Measurements from ENCODE around the gene POC1A. TPM values are rescaled to one million over a fixed set of nuclear protein-coding genes. Genes with fewer than 3 reads are reported as not detected.
A peak's percentile ranks its signal among the peaks of the same experiment; 100 is the strongest.

POC1A gene
- total RNA-seq, 1 donor from 2014 or later: 3.7 TPM

GRCh38 chr3:52087731-52088130 lies 66.5 kb downstream of the POC1A start:
- Histone ChIP-seq H3K9ac (ENCODE audit: low read length) (no peak overlapping the region), H3K4me3 (ENCODE audit: insufficient read depth, low read depth, low read length) (no peak overlapping the region), H3K9me3 (ENCODE audit: insufficient read depth, low read depth, low read length) (no peaks in the 10 kb centered on the region), H3K36me3 (ENCODE audit: insufficient read depth, low read length) (no peaks in the 10 kb centered on the region), H3K79me2 (ENCODE audit: insufficient read depth, low read length) (no peaks in the 10 kb centered on the region), H2AFZ (ENCODE audit: low read depth, low read length) (no peak overlapping the region), H3K4me1 (ENCODE audit: insufficient read depth, low read length) (peaks cover 49% of the 10 kb centered on the region), H3K27me3 (ENCODE audit: insufficient read depth, low read length) (no peaks in the 10 kb centered on the region), H3K4me2 (ENCODE audit: low read length) (no peak overlapping the region), H3K27ac (ENCODE audit: low read depth, low read length) (no peak overlapping the region), H4K20me1 (ENCODE audit: insufficient read depth, low read length) (no peaks in the 10 kb centered on the region)
- no peak for FAIRE-seq
- Mint-ChIP-seq H3K27ac (ENCODE audit: unreplicated experiment) (no peak overlapping the region), H3K4me3 (ENCODE audit: unreplicated experiment) (no peak overlapping the region), H3K9me3 (ENCODE audit: unreplicated experiment) (no peaks in the 10 kb centered on the region), H3K36me3 (ENCODE audit: low read depth, unreplicated experiment) (peaks cover 5% of the 10 kb centered on the region), H3K27me3 (ENCODE audit: low read depth, unreplicated experiment) (peaks cover 1% of the 10 kb centered on the region), H3K4me1 (ENCODE audit: low read depth, unreplicated experiment) (peaks cover 42% of the 10 kb centered on the region)
- TF ChIP-seq CTCF (IDR thresholded peaks at IDR 0.05; ENCODE audit: insufficient read depth, low read depth, low read length): no peak
- no peak for TF ChIP-seq EZH2 (IDR thresholded peaks at IDR 0.05; ENCODE audit: insufficient read depth, low read length)
- DNase-seq (ENCODE audit: low read depth): no peak

GRCh38 chr3:52086976-52087663 lies 67.1 kb downstream of the POC1A start:
- DNase-seq (ENCODE audit: low read depth): peak; percentile 23
- H3K9me3 Mint-ChIP-seq (ENCODE audit: unreplicated experiment): no peaks in the 10 kb centered on the region
- Histone ChIP-seq H2AFZ (ENCODE audit: low read depth, low read length) (peak overlapping the region; percentile 7), H3K79me2 (ENCODE audit: insufficient read depth, low read length) (no peaks in the 10 kb centered on the region), H3K36me3 (ENCODE audit: insufficient read depth, low read length) (no peaks in the 10 kb centered on the region), H3K4me1 (ENCODE audit: insufficient read depth, low read length) (peaks cover 48% of the 10 kb centered on the region), H3K27ac (ENCODE audit: low read depth, low read length) (no peak overlapping the region), H4K20me1 (ENCODE audit: insufficient read depth, low read length) (no peaks in the 10 kb centered on the region), H3K9me3 (ENCODE audit: insufficient read depth, low read depth, low read length) (no peaks in the 10 kb centered on the region), H3K4me2 (ENCODE audit: low read length) (no peak overlapping the region), H3K27me3 (ENCODE audit: insufficient read depth, low read length) (no peaks in the 10 kb centered on the region), H3K9ac (ENCODE audit: low read length) (no peak overlapping the region), H3K4me3 (ENCODE audit: insufficient read depth, low read depth, low read length) (no peak overlapping the region)
- FAIRE-seq: no peak
- no peak overlapping the region for H3K4me3 Mint-ChIP-seq (ENCODE audit: unreplicated experiment)
- TF ChIP-seq CTCF (IDR thresholded peaks at IDR 0.05; ENCODE audit: insufficient read depth, low read depth, low read length): no peak
- TF ChIP-seq EZH2 (IDR thresholded peaks at IDR 0.05; ENCODE audit: insufficient read depth, low read length): no peak
- H3K27me3 Mint-ChIP-seq (ENCODE audit: low read depth, unreplicated experiment): peaks cover 1% of the 10 kb centered on the region
- peaks cover 42% of the 10 kb centered on the region for H3K4me1 Mint-ChIP-seq (ENCODE audit: low read depth, unreplicated experiment)
- peaks cover 7% of the 10 kb centered on the region for H3K36me3 Mint-ChIP-seq (ENCODE audit: low read depth, unreplicated experiment)
- H3K27ac Mint-ChIP-seq (ENCODE audit: unreplicated experiment): peak overlapping the region; percentile 62

- Histone ChIP-seq H3K27ac (ENCODE audit: low read depth, low read length) (no peak overlapping the region), H3K27me3 (ENCODE audit: insufficient read depth, low read length) (no peaks in the 10 kb centered on the region), H3K4me2 (ENCODE audit: low read length) (no peak overlapping the region), H3K9me3 (ENCODE audit: insufficient read depth, low read depth, low read length) (no peaks in the 10 kb centered on the region), H3K79me2 (ENCODE audit: insufficient read depth, low read length) (no peaks in the 10 kb centered on the region), H3K9ac (ENCODE audit: low read length) (no peak overlapping the region), H3K4me1 (ENCODE audit: insufficient read depth, low read length) (peaks cover 41% of the 10 kb centered on the region), H3K4me3 (ENCODE audit: insufficient read depth, low read depth, low read length) (no peak overlapping the region), H2AFZ (ENCODE audit: low read depth, low read length) (no peak overlapping the region), H3K36me3 (ENCODE audit: insufficient read depth, low read length) (no peaks in the 10 kb centered on the region), H4K20me1 (ENCODE audit: insufficient read depth, low read length) (no peaks in the 10 kb centered on the region)
- no peak for DNase-seq (ENCODE audit: low read depth)
- H3K36me3 Mint-ChIP-seq (ENCODE audit: low read depth, unreplicated experiment): peaks cover 7% of the 10 kb centered on the region
- TF ChIP-seq EZH2 (IDR thresholded peaks at IDR 0.05; ENCODE audit: insufficient read depth, low read length): no peak
- no peak for TF ChIP-seq CTCF (IDR thresholded peaks at IDR 0.05; ENCODE audit: insufficient read depth, low read depth, low read length)
- H3K4me1 Mint-ChIP-seq (ENCODE audit: low read depth, unreplicated experiment): peaks cover 38% of the 10 kb centered on the region
- H3K27me3 Mint-ChIP-seq (ENCODE audit: low read depth, unreplicated experiment): peaks cover 4% of the 10 kb centered on the region
- FAIRE-seq: no peak
- no peak overlapping the region for H3K4me3 Mint-ChIP-seq (ENCODE audit: unreplicated experiment)
- H3K9me3 Mint-ChIP-seq (ENCODE audit: unreplicated experiment): no peaks in the 10 kb centered on the region
- no peak overlapping the region for H3K27ac Mint-ChIP-seq (ENCODE audit: unreplicated experiment)
These were observed 67.8 kb downstream of the POC1A start for GRCh38 chr3:52086461-52086860.
